Suprapubic skin (tissue), 4 donors: ENCODE data around the gene AHRR.

Experiments
- POLR2A ChIP-seq, 2 donors: fragments of 450-650 bp; IDR thresholded peaks; one replicate each; pipeline ENCODE4 v1.6.1; 2017; ENCODE audit warnings: antibody characterized with exemption in 2 of 2, mild to moderate bottlenecking in 2 of 2, moderate library complexity in 2 of 2
- POLR2AphosphoS5 ChIP-seq, 3 donors: sonication (generic); formaldehyde crosslinking; IDR thresholded peaks; one replicate each; pipeline ENCODE4 v1.6.1; 2017; ENCODE audit warnings: antibody characterized with exemption in 3 of 3
- TF ChIP-seq, protein P1 (sequence below), 2 donors: fragments of 200-600 bp in 1 of 2; fragments of 450-650 bp in 1 of 2; sonication (generic) in 1 of 2; IDR thresholded peaks; one replicate each; pipeline ENCODE4 v1.5.1; 2016 to 2019; ENCODE audit warnings: antibody characterized with exemption in 2 of 2, mild to moderate bottlenecking in 1 of 2, moderate library complexity in 1 of 2

DNA sequence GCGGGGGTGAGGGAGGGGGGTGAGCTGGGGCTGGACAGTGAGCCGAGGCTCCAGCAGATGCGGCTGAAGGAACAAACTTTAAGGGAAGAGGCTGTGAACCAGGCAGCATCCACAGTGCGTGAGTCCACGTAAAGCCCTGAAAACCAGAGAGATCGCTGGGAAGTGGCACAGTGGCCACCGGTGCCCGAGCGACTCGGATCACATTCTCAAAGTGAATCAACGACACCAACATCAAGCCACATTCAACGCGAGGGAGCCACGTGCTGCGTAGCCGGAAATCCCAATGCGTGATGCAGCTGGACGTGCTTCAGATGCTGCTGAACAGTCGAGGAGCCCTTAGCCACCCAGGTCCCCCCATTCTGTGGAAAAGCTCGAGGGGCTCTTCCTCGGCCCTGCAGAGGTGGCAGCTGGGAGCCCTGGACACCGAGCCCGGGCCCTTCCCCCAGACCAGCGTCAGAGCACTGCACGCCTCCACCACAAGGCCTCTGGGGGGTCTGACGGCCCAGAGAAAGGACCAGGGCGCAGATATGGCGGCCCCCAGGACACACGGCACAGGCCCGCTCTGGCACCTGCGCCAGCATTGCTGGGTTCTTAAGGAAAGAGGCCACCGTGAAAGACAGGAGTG is 67.8 kb downstream of the AHRR start:
- TF ChIP-seq, protein P1, sequence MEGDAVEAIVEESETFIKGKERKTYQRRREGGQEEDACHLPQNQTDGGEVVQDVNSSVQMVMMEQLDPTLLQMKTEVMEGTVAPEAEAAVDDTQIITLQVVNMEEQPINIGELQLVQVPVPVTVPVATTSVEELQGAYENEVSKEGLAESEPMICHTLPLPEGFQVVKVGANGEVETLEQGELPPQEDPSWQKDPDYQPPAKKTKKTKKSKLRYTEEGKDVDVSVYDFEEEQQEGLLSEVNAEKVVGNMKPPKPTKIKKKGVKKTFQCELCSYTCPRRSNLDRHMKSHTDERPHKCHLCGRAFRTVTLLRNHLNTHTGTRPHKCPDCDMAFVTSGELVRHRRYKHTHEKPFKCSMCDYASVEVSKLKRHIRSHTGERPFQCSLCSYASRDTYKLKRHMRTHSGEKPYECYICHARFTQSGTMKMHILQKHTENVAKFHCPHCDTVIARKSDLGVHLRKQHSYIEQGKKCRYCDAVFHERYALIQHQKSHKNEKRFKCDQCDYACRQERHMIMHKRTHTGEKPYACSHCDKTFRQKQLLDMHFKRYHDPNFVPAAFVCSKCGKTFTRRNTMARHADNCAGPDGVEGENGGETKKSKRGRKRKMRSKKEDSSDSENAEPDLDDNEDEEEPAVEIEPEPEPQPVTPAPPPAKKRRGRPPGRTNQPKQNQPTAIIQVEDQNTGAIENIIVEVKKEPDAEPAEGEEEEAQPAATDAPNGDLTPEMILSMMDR (IDR thresholded peaks at IDR 0.05) = no peak
- TF ChIP-seq POLR2AphosphoS5 (IDR thresholded peaks at IDR 0.05) (no peak), POLR2A (IDR thresholded peaks at IDR 0.05) (no peak)
